HG02588 (cell line): Measurements from ENCODE around the gene PNPLA8.
"Not testable (repeated sequence)": the region's sequence is repeated elsewhere in the genome, so short reads cannot be mapped to it uniquely, and the experiment has no call there.

Experiments
- ATAC-seq: cut with Tn5 transposase; IDR thresholded peaks from one replicate; pipeline ENCODE4 v1.9.1; 2021; ENCODE audit warnings: mild to moderate bottlenecking, moderate library complexity; ENCODE audit not compliant: unreplicated experiment

PNPLA8 gene

GRCh38 chr7:108525985-108526767 lies at the start of gene PNPLA8:
Gene PNPLA8 (minus strand): TSS chr7:108526135. CDS start chr7:108515491, 10,644 bp downstream.
- peak; percentile 92 for ATAC-seq

DNA sequence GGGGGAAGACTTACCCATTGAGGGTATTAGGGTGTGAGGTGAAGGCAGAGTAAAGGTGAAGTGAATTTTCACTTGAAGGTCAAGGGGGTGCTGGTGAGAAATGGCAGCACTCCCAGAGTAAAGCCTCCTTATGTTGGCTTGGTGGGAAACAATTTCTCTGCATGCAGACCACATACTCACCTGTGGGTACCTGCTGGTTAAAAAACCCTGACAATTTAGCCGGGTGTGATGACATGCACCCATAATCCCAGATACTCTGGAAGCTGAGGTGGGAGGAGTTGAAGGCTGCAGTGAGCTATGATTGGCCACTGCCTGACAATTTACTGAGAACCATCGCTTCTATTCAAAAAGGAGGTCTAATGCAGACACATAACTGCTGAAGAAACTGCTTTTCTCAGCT lies 49.2 kb upstream of the PNPLA8 start:
- no peak for ATAC-seq

DNA sequence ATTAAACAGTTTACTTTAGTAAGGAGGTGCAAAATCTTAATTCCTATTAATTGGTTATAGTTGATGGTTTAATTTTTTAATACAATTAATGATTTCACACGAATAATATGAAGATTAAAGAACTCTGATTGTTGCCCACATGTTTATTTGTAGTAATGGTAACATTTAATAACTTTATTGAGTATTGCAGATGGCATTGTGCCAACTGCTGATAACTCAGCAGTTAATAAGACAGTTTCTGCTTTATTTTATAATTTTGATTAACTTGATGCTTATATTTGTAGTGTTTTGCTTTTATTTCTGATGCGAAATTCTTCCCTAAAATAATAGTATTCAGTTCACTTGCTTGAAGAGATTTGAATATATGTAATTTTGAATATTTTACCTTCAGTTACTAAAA lies 46.5 kb upstream of the PNPLA8 start:
- no peak for ATAC-seq

- ATAC-seq = peak; percentile 20
These were observed 44.3 kb upstream of the PNPLA8 start for GRCh38 chr7:108570146-108570755.

- ATAC-seq = peak; percentile 96
These were observed 43.6 kb upstream of the PNPLA8 start, which contains the start of the genes DNAJB9 and THAP5 for GRCh38 chr7:108569381-108570145. Gene DNAJB9 (plus strand): TSS chr7:108569874. CDS start chr7:108571727, 1,853 bp downstream. Gene THAP5 (minus strand): TSS chr7:108569706. CDS start chr7:108569569, 137 bp downstream.

GRCh38 chr7:108568801-108569380 lies 43.0 kb upstream of the PNPLA8 start:
- no peak for ATAC-seq

GRCh38 chr7:108565987-108566386 lies 40.1 kb upstream of the PNPLA8 start:
- no peak for ATAC-seq

- no peak for ATAC-seq
These were observed 35.2 kb upstream of the PNPLA8 start for GRCh38 chr7:108561047-108561619.

GRCh38 chr7:108559253-108559652 lies 33.3 kb upstream of the PNPLA8 start:
- no peak for ATAC-seq

- no peak for ATAC-seq
These were observed 31.7 kb upstream of the PNPLA8 start for GRCh38 chr7:108557617-108558016.

GRCh38 chr7:108557191-108557590 lies 31.3 kb upstream of the PNPLA8 start:
- no peak for ATAC-seq

GRCh38 chr7:108556665-108557064 lies 30.7 kb upstream of the PNPLA8 start:
- not testable (repeated sequence) for ATAC-seq

GRCh38 chr7:108548141-108548896 lies 22.4 kb upstream of the PNPLA8 start:
- not testable (repeated sequence) for ATAC-seq

GRCh38 chr7:108541478-108541877 lies 15.5 kb upstream of the PNPLA8 start:
- ATAC-seq = no peak

- not testable (repeated sequence) for ATAC-seq
These were observed 12.8 kb upstream of the PNPLA8 start for GRCh38 chr7:108538685-108539084.

GRCh38 chr7:108538236-108538635 lies 12.3 kb upstream of the PNPLA8 start:
- not testable (repeated sequence) for ATAC-seq

GRCh38 chr7:108537229-108537628 lies 11.3 kb upstream of the PNPLA8 start:
- no peak for ATAC-seq

- ATAC-seq = no peak
These were observed 9.8 kb upstream of the PNPLA8 start for GRCh38 chr7:108535744-108536143.

- ATAC-seq = no peak
These were observed 9.3 kb upstream of the PNPLA8 start for GRCh38 chr7:108535257-108535656.

- no peak for ATAC-seq
These were observed 7.8 kb upstream of the PNPLA8 start for GRCh38 chr7:108533712-108534111.
